Adipocyte (in vitro differentiated cells): ENCODE measurements around the gene FSTL5.

Source experiments
- DNase-seq: peaks from one replicate; pipeline ENCODE4 v3.0.0-alpha.2; 2015; ENCODE audit warnings: low read depth
- H3K27me3 ChIP-seq: replicated peaks from 2 replicates; pipeline ENCODE4 v1.7.0; 2013; ENCODE audit warnings: mild to moderate bottlenecking, low read length, moderate library complexity; ENCODE audit not compliant: control insufficient read depth, insufficient read depth
- H3K36me3 ChIP-seq: 2 replicates; pipeline ENCODE4 v1.7.0; 2013; ENCODE audit warnings: low read length, mild to moderate bottlenecking, moderate library complexity; ENCODE audit not compliant: control insufficient read depth, insufficient read depth, severe bottlenecking
- H3K4me1 ChIP-seq: 2 replicates; pipeline ENCODE4 v1.7.0; 2013; ENCODE audit warnings: mild to moderate bottlenecking, low read length, moderate library complexity; ENCODE audit not compliant: control insufficient read depth, insufficient read depth
- H3K4me3 ChIP-seq: 2 replicates; pipeline ENCODE4 v1.7.0; 2013; ENCODE audit warnings: mild to moderate bottlenecking, low read length, moderate library complexity
- H3K9ac ChIP-seq: 2 replicates; pipeline ENCODE4 v1.7.0; 2013; ENCODE audit warnings: mild to moderate bottlenecking, low read length, moderate library complexity
- H3K9me3 ChIP-seq: 2 replicates; pipeline ENCODE4 v1.7.0; 2013; ENCODE audit warnings: mild to moderate bottlenecking, low read length, moderate library complexity; ENCODE audit not compliant: control insufficient read depth

Gene FSTL5

GRCh38 chr4:162011089-162011488 lies 152.7 kb downstream of the FSTL5 start:
- H3K27me3 ChIP-seq: no peaks in the 10 kb centered on the region
- H3K4me1 ChIP-seq: peaks cover 3% of the 10 kb centered on the region
- H3K4me3 ChIP-seq: no peak overlapping the region
- H3K9me3 ChIP-seq: no peaks in the 10 kb centered on the region
- peak; percentile 67 for DNase-seq
- no peak overlapping the region for H3K9ac ChIP-seq
- H3K36me3 ChIP-seq: no peaks in the 10 kb centered on the region

- H3K27me3 ChIP-seq: no peaks in the 10 kb centered on the region
- H3K4me1 ChIP-seq: peaks cover 3% of the 10 kb centered on the region
- peak; percentile 80 for DNase-seq
- no peaks in the 10 kb centered on the region for H3K9me3 ChIP-seq
- no peak overlapping the region for H3K4me3 ChIP-seq
- H3K9ac ChIP-seq: no peak overlapping the region
- no peaks in the 10 kb centered on the region for H3K36me3 ChIP-seq
Measured at GRCh38 chr4:162010362-162010761, 153.4 kb downstream of the FSTL5 start.

GRCh38 chr4:161992317-161992716 lies 171.5 kb downstream of the FSTL5 start:
- Histone ChIP-seq H3K4me1 (no peaks in the 10 kb centered on the region), H3K9me3 (no peaks in the 10 kb centered on the region), H3K36me3 (no peaks in the 10 kb centered on the region), H3K4me3 (no peak overlapping the region), H3K27me3 (no peaks in the 10 kb centered on the region), H3K9ac (no peak overlapping the region)
- no peak for DNase-seq

GRCh38 chr4:161991811-161992210 lies 172.0 kb downstream of the FSTL5 start:
- DNase-seq: no peak
- Histone ChIP-seq H3K27me3 (no peaks in the 10 kb centered on the region), H3K4me1 (no peaks in the 10 kb centered on the region), H3K9me3 (no peaks in the 10 kb centered on the region), H3K9ac (no peak overlapping the region), H3K36me3 (no peaks in the 10 kb centered on the region), H3K4me3 (no peak overlapping the region)

- Histone ChIP-seq H3K4me1 (no peaks in the 10 kb centered on the region), H3K9me3 (no peaks in the 10 kb centered on the region), H3K9ac (no peak overlapping the region), H3K27me3 (no peaks in the 10 kb centered on the region), H3K4me3 (no peak overlapping the region), H3K36me3 (no peaks in the 10 kb centered on the region)
- no peak for DNase-seq
Measured at GRCh38 chr4:161990721-161991120, 173.1 kb downstream of the FSTL5 start.

GRCh38 chr4:161988946-161989345 lies 174.9 kb downstream of the FSTL5 start:
- H3K36me3 ChIP-seq: no peaks in the 10 kb centered on the region
- no peak overlapping the region for H3K9ac ChIP-seq
- H3K27me3 ChIP-seq: no peaks in the 10 kb centered on the region
- no peak for DNase-seq
- H3K4me3 ChIP-seq: no peak overlapping the region
- no peaks in the 10 kb centered on the region for H3K9me3 ChIP-seq
- H3K4me1 ChIP-seq: no peaks in the 10 kb centered on the region

- DNase-seq: no peak
- H3K4me1 ChIP-seq: no peaks in the 10 kb centered on the region
- no peaks in the 10 kb centered on the region for H3K36me3 ChIP-seq
- H3K27me3 ChIP-seq: no peaks in the 10 kb centered on the region
- H3K4me3 ChIP-seq: no peak overlapping the region
- H3K9me3 ChIP-seq: no peaks in the 10 kb centered on the region
- no peak overlapping the region for H3K9ac ChIP-seq
Measured at GRCh38 chr4:161987611-161988010, 176.2 kb downstream of the FSTL5 start.

GRCh38 chr4:161952382-161952781 lies 211.4 kb downstream of the FSTL5 start:
- Histone ChIP-seq H3K9me3 (no peaks in the 10 kb centered on the region), H3K36me3 (no peaks in the 10 kb centered on the region), H3K27me3 (no peaks in the 10 kb centered on the region), H3K4me1 (peaks cover 5% of the 10 kb centered on the region), H3K4me3 (no peak overlapping the region), H3K9ac (no peak overlapping the region)
- peak; percentile 6 for DNase-seq

- no peaks in the 10 kb centered on the region for H3K36me3 ChIP-seq
- no peaks in the 10 kb centered on the region for H3K27me3 ChIP-seq
- peak; percentile 70 for DNase-seq
- no peak overlapping the region for H3K4me3 ChIP-seq
- H3K9ac ChIP-seq: no peak overlapping the region
- H3K9me3 ChIP-seq: no peaks in the 10 kb centered on the region
- peaks cover 5% of the 10 kb centered on the region for H3K4me1 ChIP-seq
Measured at GRCh38 chr4:161949946-161950725, 213.7 kb downstream of the FSTL5 start.

GRCh38 chr4:161948026-161948770 lies 215.6 kb downstream of the FSTL5 start:
- Histone ChIP-seq H3K9ac (no peak overlapping the region), H3K9me3 (no peaks in the 10 kb centered on the region), H3K36me3 (no peaks in the 10 kb centered on the region), H3K4me1 (peaks cover 5% of the 10 kb centered on the region), H3K27me3 (no peaks in the 10 kb centered on the region), H3K4me3 (no peak overlapping the region)
- DNase-seq: no peak

- peaks cover 14% of the 10 kb centered on the region for H3K9me3 ChIP-seq
- no peak overlapping the region for H3K9ac ChIP-seq
- H3K27me3 ChIP-seq: no peaks in the 10 kb centered on the region
- DNase-seq: no peak
- no peak overlapping the region for H3K4me3 ChIP-seq
- no peaks in the 10 kb centered on the region for H3K36me3 ChIP-seq
- H3K4me1 ChIP-seq: no peaks in the 10 kb centered on the region
Measured at GRCh38 chr4:161937596-161937995, 226.2 kb downstream of the FSTL5 start.
